ENCODE results near the gene XRN1.
A peak's percentile ranks its signal among the peaks of the same experiment; 100 is the strongest.
"Not testable (repeated sequence)": the region's sequence is repeated elsewhere in the genome, so short reads cannot be mapped to it uniquely, and the experiment has no call there.

Gene XRN1

DNA sequence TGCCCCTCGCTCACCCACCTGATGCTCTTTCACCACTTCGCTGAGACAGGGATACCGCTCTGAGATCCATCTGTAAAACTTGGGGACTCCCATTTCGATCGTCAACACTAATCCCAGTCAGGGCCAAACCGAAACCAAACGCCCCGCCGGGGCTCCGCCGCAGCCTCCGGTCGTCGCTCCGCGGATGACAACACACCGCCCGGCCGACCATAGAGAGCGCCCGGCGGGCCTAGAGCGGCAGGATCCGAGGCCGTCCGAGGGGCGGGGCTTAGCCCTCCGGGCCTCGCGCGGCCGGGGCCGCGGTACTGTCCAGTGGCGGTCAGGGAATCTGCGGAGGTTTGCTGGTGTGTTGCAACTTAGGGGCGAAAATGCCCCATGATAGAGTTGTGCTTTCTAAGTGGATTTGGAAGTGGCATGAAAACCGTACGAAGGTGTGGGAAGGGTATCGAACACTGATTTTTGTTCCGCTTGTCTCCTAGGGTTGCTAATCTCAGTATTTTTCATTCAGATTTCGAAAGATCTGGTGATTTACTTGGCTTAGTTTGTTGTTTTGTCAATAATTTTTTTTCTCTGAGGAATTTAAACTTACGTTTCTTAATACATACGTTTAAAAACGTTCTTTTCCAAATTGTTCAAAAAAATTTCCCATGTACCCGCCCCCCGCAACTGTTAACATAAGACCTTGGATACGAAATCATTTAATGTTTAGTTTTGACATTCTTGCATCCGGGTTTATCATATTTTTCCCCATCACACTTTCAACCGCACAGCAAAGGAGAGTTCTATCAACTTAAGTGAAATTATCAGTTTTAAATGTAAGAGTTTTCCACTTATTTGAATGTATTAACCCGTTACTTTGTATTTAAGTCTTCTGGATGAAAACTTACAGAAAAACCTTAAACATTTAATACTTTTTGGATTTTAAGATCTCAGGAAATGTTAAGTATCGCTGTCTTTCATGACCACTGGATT is at the start of gene XRN1:
Gene XRN1, minus strand, starts transcription at position 186 of the 972 bp plus-strand sequence. Its CDS starts 93 bp downstream, at position 93.
- DNase-seq: peak; percentile 87 to 93 (median 92)

GRCh38 chr3:142495103-142495502 is 47.3 kb upstream of the XRN1 start:
- DNase-seq: no peak

- DNase-seq: no peak
These were observed 44.3 kb upstream of the XRN1 start for GRCh38 chr3:142492184-142492583.

- DNase-seq: no peak
These were observed 41.9 kb upstream of the XRN1 start for GRCh38 chr3:142489572-142490323.

DNA sequence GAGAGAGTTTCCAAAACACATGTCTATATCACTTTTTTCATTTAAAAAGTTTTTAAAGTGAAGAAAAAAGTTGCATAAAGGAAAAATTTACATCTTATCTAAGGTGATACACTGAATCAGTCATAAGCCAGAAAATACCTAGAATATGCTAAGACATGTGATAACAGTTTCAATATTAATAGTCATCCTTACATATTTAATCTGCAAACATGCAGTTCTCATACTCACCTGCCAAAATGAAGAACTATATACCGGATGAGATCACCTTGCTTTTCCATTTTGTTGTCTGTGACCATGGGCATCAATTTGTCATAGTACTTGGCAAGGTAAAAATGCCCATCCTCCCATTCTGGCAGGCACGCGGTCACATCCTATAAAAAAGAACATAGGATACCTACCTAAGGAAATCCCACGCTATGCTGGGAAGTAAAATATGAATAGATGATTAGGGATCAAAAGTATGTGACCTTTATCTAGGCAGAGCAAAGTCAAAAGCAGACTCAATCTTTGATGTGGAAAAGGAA is 37.1 kb upstream of the XRN1 start:
- DNase-seq: no peak

- no peak for DNase-seq
These were observed 33.4 kb upstream of the XRN1 start for GRCh38 chr3:142481196-142481595.

DNA sequence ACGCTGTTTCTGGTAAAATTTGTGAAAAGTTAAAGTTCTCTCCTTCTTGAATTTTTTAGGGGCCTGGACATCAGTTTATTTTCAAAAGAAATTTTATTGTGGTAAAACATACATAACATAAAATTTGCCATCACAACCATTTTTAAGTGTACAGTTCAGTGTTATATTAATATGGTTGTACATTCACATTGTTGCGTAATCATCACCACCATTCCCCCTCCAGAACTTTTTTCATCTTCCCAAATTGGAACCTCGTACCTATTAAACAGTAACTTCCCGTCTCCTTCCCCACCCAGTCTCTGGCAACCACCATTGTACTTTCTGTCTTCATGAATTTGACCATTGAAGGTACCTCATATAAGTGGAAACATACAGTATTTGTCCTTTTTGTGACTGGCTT is 23.0 kb upstream of the XRN1 start:
- DNase-seq: no peak

GRCh38 chr3:142468456-142468855 is 20.6 kb upstream of the XRN1 start:
- no peak for DNase-seq

DNA sequence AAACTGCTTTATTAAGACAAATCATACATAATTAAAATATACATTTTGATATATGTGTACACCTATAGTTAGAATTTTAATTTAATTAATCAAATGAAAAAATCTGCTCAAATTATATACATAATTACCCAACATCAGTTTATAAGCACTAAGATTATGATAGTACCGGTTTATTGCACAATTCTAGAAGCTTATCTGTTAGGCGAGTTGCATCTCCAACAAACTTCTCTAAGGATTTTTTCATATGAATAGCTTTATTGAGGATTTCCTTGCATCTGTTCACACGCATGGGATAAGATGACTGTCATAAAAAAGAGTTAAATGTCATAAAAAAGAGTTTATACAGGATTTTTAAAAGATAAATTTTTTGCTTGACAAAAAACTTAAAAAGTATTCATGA is 19.9 kb upstream of the XRN1 start:
- DNase-seq: no peak

GRCh38 chr3:142460689-142461088 is 12.9 kb upstream of the XRN1 start:
- DNase-seq: no peak

- no peak for DNase-seq
These were observed 12.1 kb upstream of the XRN1 start for GRCh38 chr3:142459929-142460328.

DNA sequence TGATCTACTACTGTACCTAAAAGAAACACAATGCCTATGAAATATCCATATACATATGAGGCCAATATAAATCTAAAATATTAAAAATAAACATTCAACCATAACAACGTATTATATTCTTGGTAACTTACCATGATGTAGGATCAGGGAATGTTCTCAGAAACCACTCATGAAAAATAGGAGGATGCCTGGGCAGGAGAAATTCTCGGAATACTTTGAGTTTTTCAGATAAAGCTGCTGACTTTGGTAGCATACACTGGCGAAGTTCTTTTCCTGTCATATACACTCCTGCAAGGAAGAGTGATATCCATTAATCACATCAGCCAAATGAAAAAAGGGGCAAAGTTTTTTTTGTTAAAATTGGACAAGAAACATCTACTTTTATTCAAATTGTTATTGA is 11.3 kb upstream of the XRN1 start:
- DNase-seq: no peak

DNA sequence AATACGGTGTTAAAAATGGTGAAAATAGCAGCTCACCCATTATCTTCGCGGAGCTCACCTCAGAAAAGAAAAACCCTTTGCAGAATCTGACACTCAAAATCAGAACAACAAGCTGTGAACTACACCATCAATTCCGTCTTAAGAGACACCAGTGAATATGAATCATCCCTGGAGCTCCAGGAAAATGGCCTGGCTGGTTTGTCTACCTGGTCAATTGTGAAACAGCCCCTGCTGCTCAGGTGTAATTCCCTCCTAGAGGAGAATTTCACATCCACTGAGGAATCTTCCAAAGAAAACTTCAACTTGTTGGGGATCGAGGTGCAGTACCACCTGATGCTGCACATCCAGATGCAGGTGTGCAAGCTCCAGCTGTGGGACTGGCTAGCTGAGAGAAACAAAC is 3.0 kb upstream of the XRN1 start:
- no peak for DNase-seq

DNA sequence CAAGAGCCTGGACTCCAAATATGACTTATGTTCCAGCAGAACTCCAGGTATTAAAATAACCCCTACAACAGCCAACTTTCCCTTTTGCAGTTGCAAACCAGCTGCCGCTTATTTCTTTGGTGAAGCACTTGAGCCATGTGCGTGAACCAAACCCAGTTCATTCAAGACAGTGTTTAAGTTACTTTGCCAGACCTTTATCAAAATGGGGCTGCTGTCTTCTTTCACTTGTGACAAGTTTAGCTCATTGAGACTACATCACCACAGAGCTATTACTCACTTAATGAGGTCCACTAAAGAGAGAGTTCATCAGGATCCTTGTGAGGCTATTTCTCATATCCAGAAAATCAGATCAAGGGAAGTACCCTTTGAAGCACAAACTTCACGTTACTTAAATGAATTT is 2.4 kb upstream of the XRN1 start:
- DNase-seq: no peak

- peak; percentile 18 to 38 (median 20) for DNase-seq
These were observed 461 bp downstream of the XRN1 start for GRCh38 chr3:142447301-142447851.

DNA sequence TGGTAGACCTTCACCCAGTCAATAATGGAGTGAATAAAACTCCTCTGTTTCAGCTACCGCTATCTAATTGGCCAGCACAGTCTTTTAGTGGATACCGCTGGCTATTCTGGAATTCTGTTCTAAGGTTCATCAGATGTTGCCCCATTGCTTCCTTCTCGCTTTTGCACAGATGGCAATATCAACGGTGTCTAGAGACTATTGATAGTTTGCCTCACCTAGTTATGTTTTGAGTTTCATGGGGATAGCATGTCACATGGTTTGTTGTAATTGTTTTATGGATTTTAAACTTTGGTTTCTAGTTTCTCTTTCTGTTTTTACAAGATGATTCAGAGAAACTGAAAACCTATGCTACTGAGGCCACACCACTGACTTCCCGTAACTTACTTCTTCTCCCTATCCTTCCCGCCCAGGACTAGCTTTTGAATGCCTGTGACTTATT is 2.0 kb downstream of the XRN1 start:
- DNase-seq: no peak

- no peak for DNase-seq
These were observed 3.5 kb downstream of the XRN1 start for GRCh38 chr3:142444343-142444742.

GRCh38 chr3:142443060-142443459 is 4.8 kb downstream of the XRN1 start:
- DNase-seq: not testable (repeated sequence)

- not testable (repeated sequence) for DNase-seq
These were observed 8.2 kb downstream of the XRN1 start for GRCh38 chr3:142439499-142440220.

GRCh38 chr3:142438096-142438495 is 9.7 kb downstream of the XRN1 start:
- DNase-seq: not testable (repeated sequence)

- no peak for DNase-seq
These were observed 10.8 kb downstream of the XRN1 start for GRCh38 chr3:142436951-142437585.

GRCh38 chr3:142434503-142434902 is 13.3 kb downstream of the XRN1 start:
- DNase-seq: no peak

Data from activated CD4-positive, CD25-positive, alpha-beta regulatory T cell (primary cell).